K562 (cell line): ENCODE measurements around the gene COX6B1. TPM values are rescaled to one million over a fixed set of nuclear protein-coding genes. Genes with fewer than 3 reads are reported as not detected.

Experiments used
- E4F1 ChIP-seq: fragments of 250-450 bp; sonication (Bioruptor Pico); IDR thresholded peaks from 2 replicates; pipeline ENCODE4 v1.5.0; 2021; ENCODE audit warnings: mild to moderate bottlenecking, borderline replicate concordance
- ELF1 ChIP-seq: fragments of 200-800 bp; sonication (Bioruptor generic); IDR thresholded peaks from 2 replicates; pipeline ENCODE4 v1.6.1; 2016; ENCODE audit warnings: missing genetic modification characterization, missing compliant biosample characterization
- EP400 ChIP-seq: fragments of 450-650 bp; IDR thresholded peaks from 2 replicates; pipeline ENCODE4 v1.6.1; 2017; ENCODE audit warnings: antibody characterized with exemption, mild to moderate bottlenecking, moderate library complexity
- ETV6 ChIP-seq, 3 experiments: fragments of 150-350 bp in 1 of 3; sonication (generic) in 1 of 3; formaldehyde crosslinking in 1 of 3; IDR thresholded peaks; 2 replicates each; pipeline versions ENCODE4 v1.6.1 to v1.8.0; 2014 to 2022; ENCODE audit warnings: borderline replicate concordance in 2 of 3, low read depth in 2 of 3, antibody characterized with exemption in 1 of 3, low read length in 1 of 3, mild to moderate bottlenecking in 1 of 3, missing genetic modification reagents in 1 of 3
- L3MBTL2 ChIP-seq: fragments of 450-650 bp; IDR thresholded peaks from 2 replicates; pipeline ENCODE4 v1.6.1; 2016; ENCODE audit warnings: mild to moderate bottlenecking, moderate library complexity
- LARP7 ChIP-seq: fragments of 450-650 bp; IDR thresholded peaks from 2 replicates; pipeline ENCODE4 v1.6.1; 2016
- NELFE ChIP-seq: IDR thresholded peaks from 2 replicates; pipeline ENCODE4 v1.6.1; 2011; ENCODE audit warnings: mild to moderate bottlenecking; ENCODE audit not compliant: insufficient read depth, insufficient read length
- PCBP1 ChIP-seq: fragments of 200-400 bp; formaldehyde crosslinking; IDR thresholded peaks from 2 replicates; pipeline ENCODE4 v1.6.1; 2018; ENCODE audit warnings: mild to moderate bottlenecking, low read depth, low read length; ENCODE audit not compliant: poor library complexity, severe bottlenecking
- PPARD ChIP-seq: fragments of 250-450 bp; sonication (Bioruptor Pico); IDR thresholded peaks from 2 replicates; pipeline ENCODE4 v1.8.0; 2022; ENCODE audit warnings: inconsistent platforms, mild to moderate bottlenecking, moderate library complexity
- RBBP5 ChIP-seq: fragments of 200-600 bp; sonication (generic); IDR thresholded peaks from 2 replicates; pipeline ENCODE4 v1.6.1; 2012; ENCODE audit warnings: borderline replicate concordance, mild to moderate bottlenecking, low read length, control low read depth, inconsistent platforms; ENCODE audit not compliant: insufficient read depth, poor library complexity, severe bottlenecking
- RBM39 ChIP-seq: fragments of 200-400 bp; formaldehyde crosslinking; optimal IDR thresholded peaks from 2 replicates; pipeline ENCODE3; 2018; ENCODE audit warnings: low read depth, low read length
- SAP30 ChIP-seq: fragments of 200-600 bp; sonication (generic); IDR thresholded peaks from 2 replicates; pipeline ENCODE4 v1.6.1; 2012; ENCODE audit warnings: borderline replicate concordance, low read depth, mild to moderate bottlenecking, moderate library complexity, low read length, control low read depth, inconsistent platforms; ENCODE audit not compliant: insufficient read depth, poor library complexity, severe bottlenecking
- TBL1XR1 ChIP-seq, 2 experiments: IDR thresholded peaks; 2 replicates each; pipeline ENCODE4 v1.6.1; 2012; ENCODE audit warnings: improper control_type of control experiment in 2 of 2, low read length in 2 of 2, mild to moderate bottlenecking in 1 of 2
- USF1 ChIP-seq: sonication (generic); formaldehyde crosslinking; IDR thresholded peaks from 2 replicates; pipeline ENCODE4 v1.9.0; 2022; ENCODE audit warnings: mild to moderate bottlenecking, missing genetic modification reagents
- ZNF134 ChIP-seq: fragments of 250-450 bp; sonication (Bioruptor Pico); conservative IDR thresholded peaks from 2 replicates; pipeline ENCODE4 v1.4.0; 2020
- ZNF518B ChIP-seq: fragments of 250-450 bp; sonication (Bioruptor Pico); IDR thresholded peaks from 2 replicates; pipeline ENCODE4 v1.5.0; 2021; ENCODE audit warnings: mild to moderate bottlenecking, moderate library complexity
- polyA plus RNA-seq, 8 experiments: library from polyadenylated mRNA; depleted of rRNA in 4 of 8; stranded (reverse) in 5 of 8; unstranded in 3 of 8; fragments of >200 nt; fragmentation: Nextera tagmentation in 2 of 8; fragmentation: Illumina TruSeq in 1 of 8; extraction: Ambion mirVana in 2 of 8; extraction: Trizol in 1 of 8; gene quantifications; 2 replicates each; pipeline versions ENCODE4 v1.2.1 to v1.2.3, GENCODE V29; 2011 to 2014; ENCODE audit warnings: inconsistent platforms in 1 of 8, missing spikeins in 1 of 8
- total RNA-seq, 7 experiments: library from RNA; depleted of rRNA in 6 of 7; stranded (reverse); fragments of >200 nt in 6 of 7; fragmentation: Illumina TruSeq in 2 of 7; extraction: Trizol in 2 of 7; gene quantifications; 2 replicates each; pipeline versions ENCODE4 v1.2.1 to v1.2.3, GENCODE V29; 2011 to 2021; ENCODE audit warnings: low replicate concordance in 1 of 7

COX6B1 gene
- total and polyA plus RNA-seq, 9 of the 15 experiments (the other 6 are each of a cell fraction or from before 2014, with no cell fraction given) = 777 to 2,393 (median 1,219) TPM

- TF ChIP-seq ZNF518B (CRISPR knock-in tag) (no peak), USF1 (CRISPR knock-in tag) (no peak), LARP7 (no peak), E4F1 (CRISPR knock-in tag) (no peak), ETV6 (IDR thresholded peaks at IDR 0.05; ENCODE audit: borderline replicate concordance in 1 of 2, low read depth in 2 of 2, low read length in 1 of 2) (no peak), ETV6 (CRISPR knock-in tag; IDR thresholded peaks at IDR 0.05; ENCODE audit: borderline replicate concordance) (no peak), EP400 (0 out of 2 replicates have a peak, but pooled peaks have one; percentile 11), PPARD (no peak), ZNF134 (no peak), L3MBTL2 (0 out of 2 replicates have a peak, but pooled peaks have one; percentile 6), PCBP1 (no peak), SAP30 (no peak), RBBP5 (no peak), ELF1 (tag) (no peak), RBM39 (no peak), TBL1XR1 (IDR thresholded peaks at IDR 0.05; ENCODE audit: low read length in 2 of 2) (no peak), NELFE (no peak)
- TF ChIP-seq, all 486 proteins: peak for 16
These were observed 3.0 kb upstream of the COX6B1 start (continued) for GRCh38 chr19:35644987-35645679.
